AG08396 (cell line): ENCODE results near the gene DOP1A.

ENCODE experiments used
- DNase-seq: peaks from one replicate; pipeline ENCODE4 v3.0.0; 2012; ENCODE audit warnings: low spot score, mixed read lengths

Gene DOP1A, protein sequence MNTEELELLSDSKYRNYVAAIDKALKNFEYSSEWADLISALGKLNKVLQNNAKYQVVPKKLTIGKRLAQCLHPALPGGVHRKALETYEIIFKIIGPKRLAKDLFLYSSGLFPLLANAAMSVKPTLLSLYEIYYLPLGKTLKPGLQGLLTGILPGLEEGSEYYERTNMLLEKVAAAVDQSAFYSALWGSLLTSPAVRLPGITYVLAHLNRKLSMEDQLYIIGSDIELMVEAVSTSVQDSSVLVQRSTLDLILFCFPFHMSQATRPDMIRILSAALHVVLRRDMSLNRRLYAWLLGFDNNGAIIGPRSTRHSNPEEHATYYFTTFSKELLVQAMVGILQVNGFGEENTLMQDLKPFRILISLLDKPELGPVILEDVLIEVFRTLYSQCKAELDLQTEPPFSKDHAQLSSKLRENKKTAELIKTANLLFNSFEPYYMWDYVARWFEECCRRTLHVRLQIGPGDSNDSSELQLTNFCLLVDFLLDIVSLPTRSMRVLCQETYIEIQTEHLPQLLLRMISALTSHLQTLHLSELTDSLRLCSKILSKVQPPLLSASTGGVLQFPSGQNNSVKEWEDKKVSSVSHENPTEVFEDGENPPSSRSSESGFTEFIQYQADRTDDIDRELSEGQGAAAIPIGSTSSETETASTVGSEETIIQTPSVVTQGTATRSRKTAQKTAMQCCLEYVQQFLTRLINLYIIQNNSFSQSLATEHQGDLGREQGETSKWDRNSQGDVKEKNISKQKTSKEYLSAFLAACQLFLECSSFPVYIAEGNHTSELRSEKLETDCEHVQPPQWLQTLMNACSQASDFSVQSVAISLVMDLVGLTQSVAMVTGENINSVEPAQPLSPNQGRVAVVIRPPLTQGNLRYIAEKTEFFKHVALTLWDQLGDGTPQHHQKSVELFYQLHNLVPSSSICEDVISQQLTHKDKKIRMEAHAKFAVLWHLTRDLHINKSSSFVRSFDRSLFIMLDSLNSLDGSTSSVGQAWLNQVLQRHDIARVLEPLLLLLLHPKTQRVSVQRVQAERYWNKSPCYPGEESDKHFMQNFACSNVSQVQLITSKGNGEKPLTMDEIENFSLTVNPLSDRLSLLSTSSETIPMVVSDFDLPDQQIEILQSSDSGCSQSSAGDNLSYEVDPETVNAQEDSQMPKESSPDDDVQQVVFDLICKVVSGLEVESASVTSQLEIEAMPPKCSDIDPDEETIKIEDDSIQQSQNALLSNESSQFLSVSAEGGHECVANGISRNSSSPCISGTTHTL (N-terminal part only)

DNA sequence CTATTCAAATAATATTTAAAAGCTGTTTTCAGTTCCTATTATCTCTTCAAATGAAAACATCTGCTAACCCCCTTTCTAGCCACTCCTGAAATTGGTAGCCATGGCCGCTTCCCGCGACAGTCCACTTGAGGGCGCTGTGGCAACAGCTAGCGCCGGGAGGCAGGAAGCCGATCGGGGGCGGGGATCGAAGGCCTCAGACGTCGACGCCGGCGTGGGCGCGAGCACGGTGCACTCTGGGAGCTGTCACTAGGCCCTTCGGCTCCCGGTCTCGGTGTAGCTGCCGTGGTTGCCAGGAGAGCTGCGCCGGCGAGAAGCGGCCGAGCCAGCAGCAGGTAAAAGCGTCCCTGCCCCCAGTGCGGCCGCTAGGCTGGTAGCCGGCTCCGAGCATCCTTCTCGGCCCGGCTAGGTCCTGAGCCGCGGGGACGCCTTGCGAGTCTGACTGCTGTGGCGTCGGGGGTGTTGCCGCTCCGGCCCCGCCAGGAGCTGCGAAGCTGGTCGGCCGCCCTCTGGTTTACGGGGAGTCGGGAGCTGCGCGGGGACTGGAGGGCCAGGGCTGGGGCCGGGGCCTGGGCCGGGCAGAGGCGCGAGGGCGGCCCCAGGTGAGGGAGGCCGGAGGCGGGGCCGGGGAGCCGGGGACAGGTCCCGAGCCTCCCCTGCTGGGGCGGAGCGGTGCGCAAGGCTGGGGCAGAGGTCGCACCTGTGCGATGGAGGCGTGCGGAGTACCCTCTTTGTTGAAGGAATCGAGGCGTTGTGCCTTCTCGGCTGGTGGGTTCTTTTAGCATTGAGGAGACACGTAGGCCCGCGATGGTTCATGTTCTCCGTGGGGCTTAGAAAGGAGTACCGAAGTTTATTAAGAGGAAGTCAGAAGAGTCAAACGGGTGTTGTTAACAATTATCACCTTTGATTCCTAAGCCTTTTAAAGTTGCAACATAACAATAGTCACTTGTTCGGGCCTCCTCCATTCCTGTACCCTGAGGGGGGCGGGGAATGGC, at the start of gene DOP1A:
Gene DOP1A, plus strand, starts transcription at position 224 of the 992 bp plus-strand sequence. CDS start 29,307 bp downstream, outside the sequence.
- DNase-seq = peak; percentile 95

DNA sequence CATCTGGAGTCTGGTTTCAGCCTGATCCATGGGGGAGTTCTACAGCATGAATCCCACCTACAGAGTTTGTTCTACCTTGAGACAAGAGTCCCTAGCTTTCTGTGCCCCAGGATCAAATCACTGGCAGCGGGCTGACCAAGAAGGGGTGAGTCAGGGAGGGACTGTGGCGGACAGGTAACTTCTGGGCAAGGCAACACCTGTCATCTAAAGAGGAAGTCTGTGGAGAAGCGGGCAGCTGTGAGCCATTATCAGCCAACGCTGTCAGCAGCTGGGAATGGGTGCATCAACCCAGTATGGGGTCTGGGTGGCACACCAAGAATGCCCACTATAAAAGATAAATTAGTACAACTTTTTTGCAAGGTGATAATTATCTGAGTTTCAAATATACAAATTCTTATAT, 47.7 kb upstream of the DOP1A start:
- DNase-seq = no peak

DNA sequence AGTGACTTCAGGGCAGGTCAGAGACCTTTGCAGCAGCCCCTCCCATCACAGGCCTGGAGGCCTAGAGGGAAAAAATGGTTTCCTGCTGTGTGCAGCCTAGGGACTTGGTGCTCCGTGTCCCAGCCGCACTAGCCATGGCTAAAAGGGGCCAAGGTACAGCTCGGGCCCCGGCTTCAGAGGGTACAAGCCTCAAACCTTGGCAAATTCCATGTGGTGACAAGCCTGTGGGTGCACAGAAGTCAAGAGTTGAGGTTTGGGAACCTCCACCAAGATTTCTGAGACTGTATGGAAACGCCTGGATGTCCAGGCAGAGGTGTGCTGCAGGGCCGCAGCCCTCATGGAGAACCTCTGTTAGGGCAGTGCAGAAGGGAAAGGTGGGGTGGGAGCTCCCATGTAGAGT, 35.8 kb upstream of the DOP1A start:
- no peak for DNase-seq

DNA sequence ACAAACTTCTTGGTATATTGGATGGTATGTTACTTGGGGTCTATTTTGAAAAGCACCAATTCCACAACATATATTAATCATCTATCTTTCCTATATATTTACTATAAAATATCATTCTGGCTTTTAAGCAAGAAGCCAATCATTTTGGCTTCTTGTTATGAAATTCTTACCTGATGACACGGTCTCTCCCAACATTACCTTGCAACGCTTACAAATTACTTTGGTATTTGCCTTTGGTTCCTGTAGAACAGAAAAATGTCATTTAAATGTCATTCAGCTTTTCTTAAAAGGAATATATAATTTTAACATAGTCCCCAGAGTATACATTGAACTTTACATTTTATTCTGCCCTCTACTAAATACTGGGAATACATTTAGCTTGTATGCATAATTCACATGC, 29.2 kb upstream of the DOP1A start:
- DNase-seq = no peak

DNA sequence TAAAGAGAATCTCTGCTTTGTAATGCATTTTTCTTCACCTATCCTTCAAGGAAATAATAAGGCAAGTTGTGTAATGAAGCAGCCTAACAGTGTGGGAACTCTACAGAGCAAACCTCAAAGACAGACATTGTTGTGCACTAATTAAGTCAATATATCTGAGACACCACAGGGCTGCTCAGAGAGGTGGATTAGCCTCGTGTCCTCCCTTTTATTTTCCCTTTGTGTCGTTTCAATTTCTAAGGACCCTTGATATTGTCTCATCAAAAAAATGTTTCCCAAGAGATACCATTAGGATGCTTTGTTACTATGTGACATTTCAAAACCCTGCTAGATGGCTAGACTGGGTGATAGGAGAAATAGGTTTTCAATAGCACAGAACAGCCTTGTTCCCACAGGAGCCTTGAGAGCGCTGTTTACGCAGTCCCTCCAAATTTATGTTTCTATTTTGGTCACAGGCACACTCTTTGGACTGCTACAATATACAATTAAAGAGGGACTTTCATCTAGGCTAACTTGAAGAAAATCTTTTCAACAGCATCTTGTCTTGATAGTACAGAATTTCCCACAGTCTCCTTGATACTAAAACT, 24.9 kb upstream of the DOP1A start:
- no peak for DNase-seq

DNA sequence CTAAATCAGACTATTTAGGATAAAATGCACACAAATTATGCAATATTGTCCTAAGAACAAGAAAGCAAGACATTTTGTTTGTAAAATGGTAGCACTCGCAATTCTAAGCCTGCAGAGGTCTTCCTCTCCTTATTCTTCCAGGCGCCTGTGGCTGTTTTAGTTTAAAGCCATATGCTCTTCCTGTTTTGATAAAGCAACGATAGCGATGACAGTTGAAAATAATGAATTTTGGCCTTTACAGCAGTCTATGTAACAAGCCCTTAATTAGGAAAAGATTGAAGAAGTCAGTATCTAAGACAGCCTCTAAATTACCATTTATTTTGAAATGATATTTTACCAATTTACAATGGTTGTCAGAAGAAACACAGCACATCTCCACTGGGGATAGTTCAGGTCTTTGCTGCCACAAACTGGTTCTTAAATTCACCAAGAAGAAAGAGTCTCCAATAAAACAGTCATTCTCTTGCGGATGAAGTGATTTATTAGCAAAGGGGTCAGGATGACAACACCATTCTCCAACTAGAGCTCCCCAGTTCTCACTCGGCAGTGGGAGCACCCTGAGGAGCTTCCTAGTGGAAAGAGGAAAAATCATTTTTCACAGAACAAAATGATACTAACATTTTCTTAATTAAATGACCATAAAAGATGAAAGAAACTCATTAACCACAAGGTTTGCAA, 23.2 kb upstream of the DOP1A start:
- no peak for DNase-seq

DNA sequence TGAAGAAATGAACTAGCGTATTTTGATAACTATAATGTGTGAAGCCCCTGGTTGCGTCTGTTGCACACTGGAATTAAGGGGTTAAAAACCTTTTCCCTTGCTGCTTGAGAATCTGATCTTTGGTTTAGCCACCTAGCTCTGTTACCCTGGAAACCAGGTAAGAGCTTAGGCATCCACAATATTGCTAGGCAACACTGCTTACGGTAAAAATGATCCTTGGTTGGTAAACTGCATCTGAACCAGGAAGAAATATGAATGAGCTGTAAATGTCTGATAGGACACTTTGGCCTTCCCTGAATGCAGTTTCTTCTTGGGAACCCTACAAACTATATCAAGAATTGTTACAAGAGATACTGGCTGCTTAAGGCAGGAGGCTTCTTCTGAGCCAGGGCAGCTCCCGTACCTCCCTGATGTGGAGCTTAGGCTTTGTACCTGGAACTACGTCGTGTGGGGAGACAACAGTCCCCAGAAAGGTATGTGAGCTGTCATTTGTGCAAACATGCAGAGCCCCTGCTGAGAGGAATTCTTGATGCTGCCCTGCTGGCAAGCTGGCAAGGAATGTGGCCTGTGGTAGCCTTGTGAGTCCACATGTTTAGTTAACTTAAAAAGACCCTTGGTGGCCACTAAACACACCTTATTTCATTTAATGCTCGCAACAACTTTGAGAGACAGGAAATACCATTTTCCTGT, 20.3 kb upstream of the DOP1A start:
- DNase-seq = no peak

DNA sequence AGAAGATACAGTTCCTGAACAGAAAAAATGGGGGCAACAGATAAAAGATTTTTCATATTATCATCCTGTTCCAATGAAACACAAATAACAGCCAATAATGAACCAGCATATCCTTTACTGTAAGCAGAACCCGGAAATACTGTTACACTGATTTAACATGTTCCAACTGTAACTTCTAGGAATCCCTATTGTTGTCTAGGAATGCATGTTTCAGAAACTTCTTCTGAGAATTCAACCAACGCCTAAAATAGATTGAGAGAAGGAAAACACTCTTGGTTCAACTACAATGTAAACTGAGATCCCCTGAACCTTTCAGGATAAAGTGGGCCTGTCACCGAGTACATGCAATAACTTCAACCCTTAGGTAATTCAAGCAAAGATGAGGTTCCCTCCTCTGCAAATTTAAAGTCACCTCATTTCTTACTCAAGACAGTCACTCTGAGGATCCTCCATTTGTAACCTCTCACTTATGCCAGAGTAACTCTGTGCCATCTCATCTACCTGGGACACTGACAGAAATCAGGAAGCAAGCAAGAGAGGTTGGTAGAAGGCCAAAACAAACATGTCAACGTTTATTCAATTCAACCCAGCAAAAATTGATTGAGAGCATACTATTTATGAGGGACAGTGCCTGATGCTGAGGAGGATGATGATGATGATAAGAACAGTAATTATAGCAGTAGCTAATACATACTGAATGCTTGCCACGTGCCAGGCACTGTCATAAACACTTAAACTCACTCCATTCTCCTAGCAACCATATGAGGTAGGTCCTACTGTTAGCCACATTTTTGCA, 15.9 kb upstream of the DOP1A start:
- no peak for DNase-seq

DNA sequence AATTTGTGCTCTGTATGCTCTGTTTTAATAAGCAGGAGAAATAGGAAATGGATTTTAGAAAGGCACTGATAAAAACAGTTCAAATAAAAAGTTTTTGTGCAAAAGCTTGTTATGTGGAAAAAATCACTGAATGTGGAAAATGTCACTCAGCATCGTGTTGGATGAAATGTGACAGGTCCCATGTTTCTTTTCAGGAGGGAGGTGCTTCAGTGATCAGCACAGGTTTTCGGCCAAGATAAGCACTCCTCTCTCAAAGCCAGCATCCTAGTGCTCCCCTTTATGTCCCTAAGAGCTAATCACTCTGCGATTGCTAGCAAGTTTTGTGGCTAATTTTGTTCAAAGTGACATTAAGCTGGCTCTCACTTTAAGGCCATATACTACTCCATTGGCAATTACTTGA, 13.8 kb upstream of the DOP1A start:
- no peak for DNase-seq

DNA sequence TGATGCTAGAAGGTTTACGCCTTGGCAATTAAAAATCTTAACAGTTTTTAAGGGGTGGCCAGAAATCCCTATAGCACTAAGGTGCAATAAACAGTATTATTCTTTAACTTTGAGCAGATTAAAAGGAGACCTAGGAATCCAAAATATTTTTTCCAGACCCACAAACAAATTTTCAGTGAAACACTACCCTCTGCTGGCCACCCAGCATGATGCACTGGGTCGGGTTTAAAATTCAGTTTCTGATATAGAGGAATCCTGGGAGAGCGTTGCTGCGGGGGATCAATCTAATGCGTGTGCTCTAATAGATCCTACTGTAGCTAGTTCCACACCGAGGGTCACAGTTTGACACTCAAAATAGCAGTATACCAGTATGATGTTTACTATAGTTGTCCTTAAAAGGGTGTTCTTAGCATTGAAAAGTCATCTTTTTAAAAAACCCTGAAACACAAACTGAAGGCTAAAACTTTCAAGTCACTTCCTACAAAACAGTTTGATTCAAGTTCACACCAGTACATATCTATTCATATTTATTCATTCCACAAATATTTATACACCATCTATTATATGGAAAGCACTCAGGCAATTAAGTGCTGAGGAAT, 12.0 kb upstream of the DOP1A start:
- DNase-seq = peak; percentile 66

DNA sequence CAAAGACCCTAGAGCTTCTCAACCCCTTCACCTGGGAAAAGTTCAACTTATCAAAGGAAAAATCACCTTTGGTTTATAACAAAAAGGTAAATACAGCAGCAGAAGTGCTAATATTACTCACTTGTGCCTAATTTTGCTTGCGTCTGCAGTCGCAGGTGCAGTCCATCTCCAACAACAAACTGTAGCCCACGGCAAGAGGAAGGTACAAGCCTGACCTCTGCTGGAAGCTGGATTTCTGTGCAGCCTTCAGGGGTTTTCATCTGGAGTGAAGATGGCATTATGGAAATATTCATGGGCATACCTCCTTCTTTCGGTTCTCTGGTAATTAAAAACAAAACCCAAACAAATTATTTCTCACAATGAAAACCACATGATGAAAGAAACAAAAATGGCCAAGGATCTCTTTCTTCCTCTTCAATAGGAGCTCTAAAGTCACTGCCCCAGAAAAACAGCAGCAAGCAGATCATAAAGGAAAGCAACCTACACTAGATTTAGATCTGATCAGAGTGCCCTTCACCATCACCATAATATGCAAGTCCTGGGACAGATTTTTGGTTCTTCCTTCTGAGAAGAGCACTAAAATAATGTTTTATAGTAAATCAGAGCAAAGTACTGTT, 9.7 kb upstream of the DOP1A start:
- DNase-seq = peak; percentile 65

DNA sequence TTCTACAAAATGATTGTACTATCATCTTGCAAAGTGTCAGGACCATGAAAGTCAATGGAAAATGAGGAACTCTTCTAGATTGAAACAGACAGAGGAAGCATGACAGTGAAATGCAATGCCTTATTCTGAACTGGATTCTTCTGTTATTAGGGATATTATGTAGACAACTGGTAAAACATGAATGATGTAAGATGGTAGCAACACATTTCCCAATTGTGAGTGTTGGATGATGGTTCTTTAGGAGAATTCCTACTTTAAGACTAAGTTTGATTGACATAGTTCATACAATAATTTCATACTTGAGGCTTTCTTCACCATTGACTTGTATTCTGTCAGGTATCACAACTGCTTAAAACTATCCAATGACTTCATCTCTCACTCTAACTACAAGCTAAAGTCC, 6.3 kb upstream of the DOP1A start:
- DNase-seq = no peak

DNA sequence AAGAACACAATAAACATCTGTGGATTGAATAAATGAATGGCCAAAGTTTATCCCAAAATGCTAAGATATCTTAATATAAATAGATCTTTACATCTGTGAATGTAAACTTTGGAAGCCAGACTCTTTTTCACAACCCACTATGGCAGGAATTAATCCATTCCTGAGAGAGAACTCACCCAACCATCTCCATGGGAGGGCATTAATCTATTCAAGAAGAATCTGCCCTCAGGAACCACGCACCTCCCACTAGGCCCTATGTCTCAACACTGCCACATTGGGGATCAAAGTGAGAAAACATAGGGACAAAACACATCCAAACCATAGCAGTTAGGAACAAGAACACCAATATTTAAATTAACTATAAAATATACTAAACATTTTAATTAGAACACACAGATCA, 5.2 kb upstream of the DOP1A start:
- DNase-seq = peak; percentile 15

DNA sequence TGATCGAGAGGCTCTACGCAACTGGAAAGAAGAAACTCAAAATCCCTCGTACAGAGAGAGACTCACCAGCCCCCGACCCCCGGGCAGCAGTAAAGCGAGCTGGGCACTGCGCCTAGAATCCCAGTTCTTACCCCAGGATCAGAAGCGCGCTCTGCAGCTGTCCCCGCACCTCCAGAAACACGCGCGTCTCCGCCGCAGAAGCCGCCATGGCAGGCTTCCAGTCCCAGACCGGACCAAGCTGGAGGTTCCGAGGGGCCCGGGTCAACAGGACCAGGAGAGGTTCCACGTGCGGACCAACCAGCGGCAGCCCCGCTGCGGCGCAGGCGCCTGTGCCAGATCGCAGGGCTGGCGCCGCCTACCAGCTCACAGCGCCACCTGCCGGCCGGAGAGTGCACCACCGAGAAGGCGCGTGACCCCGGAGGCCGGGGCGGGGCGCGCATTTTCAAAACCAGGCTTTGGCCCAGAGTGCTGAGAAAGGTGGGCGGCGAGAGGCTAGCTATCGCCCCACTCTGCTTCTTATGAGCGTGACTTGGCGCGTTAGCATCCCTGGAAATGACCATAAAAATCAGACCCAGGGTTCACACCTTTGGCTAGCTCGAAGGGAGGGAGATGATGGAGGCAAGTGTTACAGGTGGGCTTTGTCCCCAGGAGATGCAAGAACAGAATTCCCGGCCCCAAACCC, 1.8 kb upstream of the DOP1A start, which contains the start of gene UBE3D:
Gene UBE3D, minus strand, starts transcription at position 331 of the 682 bp plus-strand sequence. Its CDS starts 123 bp downstream, at position 208.
- peak; percentile 95 for DNase-seq

DNA sequence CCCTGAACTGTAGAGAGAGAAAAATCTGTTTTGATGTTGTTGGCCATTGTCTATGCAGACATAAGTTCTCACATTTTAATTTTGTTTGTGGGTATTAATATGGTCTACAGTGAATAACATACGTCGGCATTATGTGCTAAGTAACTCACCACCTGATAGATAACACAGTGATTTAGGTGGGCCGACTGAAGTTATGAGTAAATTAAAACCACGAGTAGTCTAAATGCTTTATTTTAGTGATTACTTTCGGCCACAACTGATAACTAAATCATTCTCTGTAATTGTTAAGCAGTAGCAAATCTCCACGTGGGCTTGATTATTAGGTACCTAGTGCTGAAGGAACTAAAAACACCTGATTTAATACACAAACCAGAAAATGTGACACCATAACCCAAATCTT, 1.1 kb downstream of the DOP1A start:
- no peak for DNase-seq

DNA sequence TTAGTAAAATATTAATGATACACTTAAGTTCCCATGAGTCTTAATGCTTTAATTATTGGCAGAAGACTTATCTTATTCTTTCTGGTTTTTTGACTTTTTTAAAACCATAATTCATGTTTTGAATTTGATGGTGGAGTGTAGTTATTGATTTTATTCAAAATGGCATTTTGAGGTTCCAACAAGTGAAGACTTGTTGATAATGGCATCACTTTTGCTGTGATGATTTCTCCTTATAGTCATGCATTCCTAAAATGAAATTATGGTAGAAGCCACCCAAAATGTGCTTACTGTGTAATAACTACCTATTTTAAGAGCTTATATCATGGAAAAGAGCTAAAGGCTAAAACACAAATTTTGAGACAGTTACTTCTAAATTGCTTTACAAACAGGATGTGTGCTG, 2.2 kb downstream of the DOP1A start:
- DNase-seq = no peak

DNA sequence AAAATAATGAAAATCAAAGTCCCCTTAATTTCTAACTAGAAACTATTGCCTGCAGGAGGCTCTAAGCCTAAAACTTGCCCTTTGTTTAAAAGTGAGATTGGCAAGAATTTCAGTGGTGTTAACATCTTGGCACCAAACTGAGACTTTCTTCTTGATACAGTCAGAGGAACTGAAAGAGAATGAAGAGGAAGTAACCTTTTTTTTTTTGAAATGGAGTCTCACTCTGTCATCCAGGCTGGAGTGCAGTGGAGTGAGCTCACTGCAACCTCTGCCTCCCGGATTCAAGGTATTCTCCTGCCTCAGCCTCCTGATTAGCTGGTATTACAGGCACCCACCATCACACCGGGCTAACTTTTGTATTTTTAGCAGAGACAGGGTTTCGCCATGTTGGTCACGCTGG, 3.6 kb downstream of the DOP1A start:
- no peak for DNase-seq
